NCI-H82 (cell line): ENCODE results near the gene NEURL4.

ENCODE experiments used
- DNase-seq: peaks from one replicate; lab custom pipeline; 2025; lab: John Stamatoyannopoulos, UW

Gene NEURL4

GRCh38 chr17:7279448-7279847 lies 49.7 kb downstream of the NEURL4 start:
- DNase-seq = no peak

- no peak for DNase-seq
Observed at GRCh38 chr17:7266784-7267183, 62.4 kb downstream of the NEURL4 start.
